H1 (cell line): ENCODE results near the gene PDE9A. TPM values are rescaled to one million over a fixed set of nuclear protein-coding genes. Genes with fewer than 3 reads are reported as not detected.
A peak's percentile ranks its signal among the peaks of the same experiment; 100 is the strongest.

Source experiments
- CTCF ChIA-PET: fragments of 300-600 bp; sonication (Branson Sonifier 250); formaldehyde crosslinking; loops from one replicate; lab custom pipeline; 2021; ENCODE audit not compliant: partially characterized antibody; lab: Charles Lee
- POLR2A ChIA-PET: fragments of 300-600 bp; sonication (Branson Sonifier 250); formaldehyde crosslinking; loops from one replicate; lab custom pipeline; 2021; ENCODE audit warnings: inconsistent platforms; ENCODE audit not compliant: partially characterized antibody; lab: Charles Lee
- DNase-seq, 2 experiments: peaks; one replicate each; pipeline versions ENCODE4 v3.0.0 to v3.0.0-alpha.2; 2010 to 2022; ENCODE audit warnings: low spot score in 2 of 2, low read depth in 1 of 2, mixed read lengths in 1 of 2
- FAIRE-seq: peaks from 2 replicates; lab custom pipeline; 2011; peaks lifted over from hg19 to GRCh38; lab: Jason Lieb, UNC
- H2AFZ ChIP-seq: 2 replicates; pipeline ENCODE4 v1.8.1; 2012; ENCODE audit warnings: low read length, inconsistent platforms
- H2AK5ac ChIP-seq: 2 replicates; pipeline ENCODE4 v1.6.1; 2013; ENCODE audit warnings: low read depth, low read length
- H2BK120ac ChIP-seq: replicated peaks from 2 replicates; pipeline ENCODE3; 2013; ENCODE audit warnings: low read depth, low read length, inconsistent platforms
- H2BK12ac ChIP-seq: 2 replicates; pipeline ENCODE4 v1.6.1; 2013; ENCODE audit warnings: low read depth, low read length
- H2BK15ac ChIP-seq: 2 replicates; pipeline ENCODE4 v1.6.1; 2013; ENCODE audit warnings: low read length
- H2BK20ac ChIP-seq: 2 replicates; pipeline ENCODE4 v1.6.1; 2013; ENCODE audit warnings: low read length
- H2BK5ac ChIP-seq: 2 replicates; pipeline ENCODE4 v1.6.1; 2013; ENCODE audit warnings: low read depth, low read length
- H3K14ac ChIP-seq: 2 replicates; pipeline ENCODE4 v1.6.1; 2013; ENCODE audit warnings: inconsistent platforms; ENCODE audit not compliant: insufficient read length
- H3K18ac ChIP-seq: 2 replicates; pipeline ENCODE4 v1.6.1; 2013; ENCODE audit warnings: low read length; ENCODE audit errors: extremely low read depth
- H3K23ac ChIP-seq: 2 replicates; pipeline ENCODE4 v1.6.1; 2013; ENCODE audit warnings: inconsistent platforms; ENCODE audit not compliant: insufficient read length
- H3K23me2 ChIP-seq: 2 replicates; pipeline ENCODE4 v1.6.1; 2013; ENCODE audit warnings: low read depth, low read length
- H3K27ac ChIP-seq: 2 replicates; pipeline ENCODE4 v1.6.1; 2011; ENCODE audit warnings: low read depth, low read length, inconsistent platforms
- H3K27me3 ChIP-seq, 4 experiments: replicated peaks in 1 of 4; 1 replicate in 1 of 4; 2 replicates in 3 of 4; pipeline versions ENCODE4 v1.6.1 to v1.8.1; 2011 to 2013; ENCODE audit warnings: low read length in 3 of 4, mild to moderate bottlenecking in 3 of 4, inconsistent platforms in 2 of 4, mixed read lengths in 2 of 4, moderate library complexity in 1 of 4; ENCODE audit not compliant: control insufficient read depth in 3 of 4, insufficient read depth in 3 of 4; ENCODE audit errors: extremely low read depth in 1 of 4
- H3K36me3 ChIP-seq, 4 experiments: 2 replicates each; pipeline versions ENCODE4 v1.6.1 to v1.8.1; 2011 to 2013; ENCODE audit warnings: mild to moderate bottlenecking in 4 of 4, low read length in 3 of 4, moderate library complexity in 2 of 4, control low read depth in 1 of 4, inconsistent platforms in 1 of 4; ENCODE audit not compliant: insufficient read depth in 4 of 4, control insufficient read depth in 2 of 4
- H3K4ac ChIP-seq: replicated peaks from 2 replicates; pipeline ENCODE3; 2013; ENCODE audit warnings: low read length, low read depth, mixed read lengths, inconsistent platforms; ENCODE audit not compliant: insufficient read length
- H3K4me1 ChIP-seq, 4 experiments: replicated peaks in 1 of 4; 1 replicate in 1 of 4; 2 replicates in 3 of 4; pipeline versions ENCODE4 v1.6.1 to v1.8.1; 2011 to 2013; ENCODE audit warnings: low read length in 3 of 4, inconsistent platforms in 2 of 4, mixed read lengths in 1 of 4; ENCODE audit not compliant: insufficient read depth in 4 of 4, control insufficient read depth in 3 of 4
- H3K4me2 ChIP-seq, 2 experiments: 2 replicates each; pipeline versions ENCODE4 v1.6.1 to v1.8.1; 2011 to 2013; ENCODE audit warnings: low read depth in 2 of 2, low read length in 2 of 2, control low read depth in 1 of 2, inconsistent platforms in 1 of 2, mild to moderate bottlenecking in 1 of 2; ENCODE audit not compliant: insufficient read depth in 1 of 2
- H3K4me3 ChIP-seq, 4 experiments: fragments of 200-600, 300-600 bp in 1 of 4; sonication (generic), shearing (Covaris generic), sonication (Bioruptor Twin) in 1 of 4; 2 replicates each; pipeline versions ENCODE4 v1.5.1 to v1.8.1; 2011 to 2016; ENCODE audit warnings: low read length in 4 of 4, low read depth in 3 of 4, control low read depth in 2 of 4, inconsistent platforms in 2 of 4, mild to moderate bottlenecking in 2 of 4, mixed read lengths in 1 of 4, moderate library complexity in 1 of 4; ENCODE audit not compliant: insufficient read depth in 2 of 4; ENCODE audit errors: extremely low read depth in 1 of 4
- H3K56ac ChIP-seq: replicated peaks from 2 replicates; pipeline ENCODE3; 2013; ENCODE audit warnings: low read depth, mild to moderate bottlenecking, mixed read lengths, low read length, inconsistent platforms; ENCODE audit not compliant: insufficient read length
- H3K79me1 ChIP-seq: 2 replicates; pipeline ENCODE4 v1.6.1; 2013; ENCODE audit warnings: low read depth, low read length, control low read depth
- H3K79me2 ChIP-seq, 2 experiments: 2 replicates each; pipeline versions ENCODE4 v1.6.1 to v1.8.1; 2012 to 2013; ENCODE audit warnings: low read length in 2 of 2, mild to moderate bottlenecking in 2 of 2, inconsistent platforms in 1 of 2; ENCODE audit not compliant: insufficient read depth in 2 of 2, control insufficient read depth in 1 of 2
- H3K9ac ChIP-seq, 4 experiments: replicated peaks in 1 of 4; 1 replicate in 1 of 4; 2 replicates in 3 of 4; pipeline versions ENCODE4 v1.6.1 to v1.8.1; 2011 to 2013; ENCODE audit warnings: low read depth in 3 of 4, low read length in 3 of 4, control low read depth in 2 of 4, mild to moderate bottlenecking in 2 of 4, moderate library complexity in 2 of 4, inconsistent platforms in 1 of 4; ENCODE audit errors: extremely low read depth in 1 of 4
- H3K9me3 ChIP-seq, 2 experiments: 2 replicates each; pipeline versions ENCODE4 v1.6.1 to v1.8.1; 2012 to 2013; ENCODE audit warnings: mild to moderate bottlenecking in 2 of 2, moderate library complexity in 2 of 2, control low read depth in 1 of 2, inconsistent platforms in 1 of 2, low read depth in 1 of 2, low read length in 1 of 2, mixed read lengths in 1 of 2; ENCODE audit not compliant: insufficient read depth in 2 of 2
- H4K20me1 ChIP-seq, 2 experiments: replicated peaks in 1 of 2; 2 replicates each; pipeline versions ENCODE3 to v1.8.1; 2011 to 2013; ENCODE audit warnings: inconsistent platforms in 2 of 2, low read length in 2 of 2, mild to moderate bottlenecking in 1 of 2; ENCODE audit not compliant: insufficient read depth in 2 of 2, control insufficient read depth in 1 of 2
- H4K5ac ChIP-seq: 2 replicates; pipeline ENCODE4 v1.6.1; 2013; ENCODE audit warnings: low read length, low read depth, mixed read lengths, inconsistent platforms; ENCODE audit not compliant: insufficient read length
- H4K8ac ChIP-seq: 2 replicates; pipeline ENCODE4 v1.8.0; 2013; ENCODE audit warnings: mild to moderate bottlenecking, moderate library complexity, low read length, inconsistent platforms; ENCODE audit not compliant: insufficient read depth; ENCODE audit errors: extremely low read depth
- H4K91ac ChIP-seq: replicated peaks from 2 replicates; pipeline ENCODE3; 2013; ENCODE audit warnings: low read length, mixed read lengths, inconsistent platforms; ENCODE audit not compliant: insufficient read length
- ASH2L ChIP-seq: fragments of 200-600, 300-600 bp; sonication (generic); IDR thresholded peaks from one replicate; pipeline ENCODE4 v1.7.1; 2017; ENCODE audit warnings: low read length
- CTBP2 ChIP-seq: IDR thresholded peaks from 2 replicates; pipeline ENCODE4 v1.7.0; 2011; ENCODE audit warnings: borderline replicate concordance, mild to moderate bottlenecking, moderate library complexity, mixed read lengths, low read length; ENCODE audit not compliant: insufficient read depth, insufficient read length
- CTCF ChIP-seq, 3 experiments: IDR thresholded peaks; 1 replicate in 2 of 3; 2 replicates in 1 of 3; pipeline versions ENCODE4 v1.5.1 to v1.6.1; 2011; ENCODE audit warnings: low read length in 3 of 3, mild to moderate bottlenecking in 3 of 3, inconsistent platforms in 2 of 3, low read depth in 1 of 3, moderate library complexity in 1 of 3; ENCODE audit not compliant: insufficient read depth in 1 of 3; ENCODE audit errors: control extremely low read depth in 1 of 3
- FOSL1 ChIP-seq: IDR thresholded peaks from 2 replicates; pipeline ENCODE4 v1.6.1; 2011; ENCODE audit warnings: mild to moderate bottlenecking, low read depth, low read length, moderate library complexity; ENCODE audit not compliant: insufficient read depth
- MAX ChIP-seq: IDR thresholded peaks from 2 replicates; pipeline ENCODE4 v1.6.1; 2012; ENCODE audit warnings: inconsistent platforms
- NANOG ChIP-seq: IDR thresholded peaks from 2 replicates; pipeline ENCODE4 v1.6.1; 2011; ENCODE audit warnings: low read length, low read depth, mild to moderate bottlenecking, inconsistent platforms; ENCODE audit not compliant: insufficient read depth, poor library complexity, severe bottlenecking
- RAD21 ChIP-seq, 2 experiments: IDR thresholded peaks in 1 of 2; conservative IDR thresholded peaks in 1 of 2; 2 replicates each; pipeline ENCODE4 v1.6.1; 2011; ENCODE audit warnings: low read depth in 2 of 2, low read length in 2 of 2, improper control_type of control experiment in 1 of 2, inconsistent platforms in 1 of 2, mild to moderate bottlenecking in 1 of 2, moderate library complexity in 1 of 2
- USF2 ChIP-seq: IDR thresholded peaks from 2 replicates; pipeline ENCODE4 v1.6.1; 2011; ENCODE audit warnings: low read length, improper control_type of control experiment
- whole genome bisulfite sequencing, 2 experiments: shearing (Covaris generic) in 1 of 2; methylation state at CpG; one replicate each; pipeline versions ENCODE4 v1.1.6 to v1.1.7; 2013 to 2015; ENCODE audit warnings: low lambda C conversion rate in 2 of 2, mixed read lengths in 2 of 2, inconsistent platforms in 1 of 2, low coverage in 1 of 2, missing lambda C conversion rate in 1 of 2; ENCODE audit not compliant: insufficient replicate concordance in 2 of 2, insufficient coverage in 1 of 2, insufficient read length in 1 of 2; ENCODE audit errors: extremely low coverage in 1 of 2, missing lambda C conversion rate in 1 of 2; 5-methylcytosine and 5-hydroxymethylcytosine counted together
- polyA plus RNA-seq, 7 experiments: library from polyadenylated mRNA; depleted of rRNA in 3 of 7; stranded (reverse) in 5 of 7; unstranded in 2 of 7; fragments of >200 nt in 5 of 7; fragments of 200-250 nt in 2 of 7; gene quantifications; 1 replicate in 5 of 7; 2 replicates in 1 of 7; 4 replicates in 1 of 7; pipeline versions ENCODE4 v1.2.1 to v1.2.3, GENCODE V29; 2011 to 2013; ENCODE audit warnings: missing spikeins in 2 of 7, mixed read lengths in 2 of 7
- total RNA-seq: library from RNA; stranded (reverse); fragmentation: NEBNext Ultra II Directional; extraction: Animal tissue kit (Norgen Biotek cat#: 25700); gene quantifications from 2 replicates; pipeline ENCODE4 v1.2.1, GENCODE V29; 2021

The PDE9A gene
- total and polyA plus RNA-seq, 2 of the 8 experiments (the other 6 are each of a cell fraction or from before 2014, with no cell fraction given): 39.2 to 45.9 TPM

GRCh38 chr21:42818328-42818749, 164.9 kb downstream of the PDE9A start:
- FAIRE-seq (no peak), DNase-seq (peak in 1 of 2 experiments; percentile 80)
- WGBS, 2 experiments: 55% methylated on average over 2 of the region's 2 CpGs; no CpG with 5 or more reads in 1 of the 2 experiments
- H3K79me2 ChIP-seq: no peaks in the 10 kb centered on the region
- H3K4ac ChIP-seq: no peak overlapping the region
- no peaks in the 10 kb centered on the region for H3K79me1 ChIP-seq
- H3K56ac ChIP-seq: no peak overlapping the region
- H4K8ac ChIP-seq: no peak overlapping the region
- no peak overlapping the region for H3K4me3 ChIP-seq
- no peaks in the 10 kb centered on the region for H3K27me3 ChIP-seq
- no peak overlapping the region for H4K91ac ChIP-seq
- no peak overlapping the region for H4K5ac ChIP-seq
- peaks cover 0 to 1% (median 0%) of the 10 kb centered on the region in 4 experiments; a peak in 1 of 7 replicates for H3K4me1 ChIP-seq
- no peak overlapping the region for H3K23ac ChIP-seq
- no peak overlapping the region for H3K14ac ChIP-seq
- no peaks in the 10 kb centered on the region for H3K36me3 ChIP-seq
- H3K9me3 ChIP-seq: peaks cover 17 to 28% of the 10 kb centered on the region in 2 experiments
- no peak overlapping the region for H2BK15ac ChIP-seq
- ChIA-PET CTCF (interaction anchor here (0.7 to 4.8 kb wide), 11 partner anchors 8 to 234 kb away, joined by 3 to 25 read pairs (median 6); no protein-coding TSS in a partner anchor), POLR2A (interaction anchor here (1.0 to 1.6 kb wide), 2 partner anchors 24 to 37 kb away, joined by 3 to 6 read pairs; no protein-coding TSS in a partner anchor)
- no peaks in the 10 kb centered on the region for H3K23me2 ChIP-seq
- no peak overlapping the region for H2BK20ac ChIP-seq
- H3K9ac ChIP-seq: no peak overlapping the region
- H2BK12ac ChIP-seq: no peak overlapping the region
- H3K4me2 ChIP-seq: no peak overlapping the region
- H4K20me1 ChIP-seq: no peaks in the 10 kb centered on the region
- no peak overlapping the region for H2BK5ac ChIP-seq
- H2AK5ac ChIP-seq: no peak overlapping the region
- no peak overlapping the region for H2AFZ ChIP-seq
- H3K18ac ChIP-seq: no peak overlapping the region
- H3K27ac ChIP-seq: no peak overlapping the region
- H2BK120ac ChIP-seq: no peak overlapping the region
- no peak for TF ChIP-seq CTBP2
- TF ChIP-seq MAX: 0 out of 2 replicates have a peak, but pooled peaks have one; percentile 12
- TF ChIP-seq USF2: no peak
- TF ChIP-seq CTCF (IDR thresholded peaks at IDR 0.05; ENCODE audit: control extremely low read depth in 1 of 3, insufficient read depth in 1 of 3, low read depth in 1 of 3, low read length in 3 of 3): peak; percentile 76 to 91 (median 77)
- TF ChIP-seq ASH2L: no peak
- TF ChIP-seq NANOG: no peak
- peak; percentile 85 to 89 for TF ChIP-seq RAD21 (IDR thresholded peaks at IDR 0.05 in 1 of 2, conservative IDR thresholded peaks at IDR 0.05 in 1 of 2; ENCODE audit: low read depth in 2 of 2, low read length in 2 of 2)
- TF ChIP-seq FOSL1: no peak
